Left lung (tissue), 10 donors: Measurements from ENCODE around the gene CDK5R1. TPM values are rescaled to one million over a fixed set of nuclear protein-coding genes. Genes with fewer than 3 reads are reported as not detected.
A peak's percentile ranks its signal among the peaks of the same experiment; 100 is the strongest.

Experiments used
- ATAC-seq: fragments of 200-7000 bp; cut with Tn5 transposase; one replicate; pipeline ENCODE4 v1.9.1; 2020; ENCODE audit warnings: moderate library complexity
- DNase-seq, 4 donors: peaks; one replicate each; pipeline ENCODE4 v3.0.0-alpha.2; 2013 to 2020
- H3K27ac ChIP-seq, 2 donors: fragments of 200-600 bp; sonication (generic) in 1 of 2; one replicate each; pipeline versions ENCODE4 v1.5.0 to v1.8.0; 2020 to 2021
- H3K27me3 ChIP-seq, 2 donors: fragments of 200-600 bp; sonication (generic) in 1 of 2; one replicate each; pipeline versions ENCODE4 v1.5.0 to v1.8.0; 2020 to 2021
- H3K36me3 ChIP-seq, 2 donors: fragments of 200-600 bp; sonication (generic) in 1 of 2; one replicate each; pipeline versions ENCODE4 v1.5.0 to v1.8.0; 2020 to 2021
- H3K4me1 ChIP-seq, 2 donors: fragments of 200-600 bp; one replicate each; pipeline ENCODE4 v1.8.0; 2021
- H3K4me3 ChIP-seq, 2 donors: fragments of 200-600 bp; sonication (generic) in 1 of 2; one replicate each; pipeline versions ENCODE4 v1.5.0 to v1.8.0; 2020 to 2021; ENCODE audit warnings: mild to moderate bottlenecking in 1 of 2
- H3K9me3 ChIP-seq, 2 donors: fragments of 200-600 bp; sonication (generic) in 1 of 2; one replicate each; pipeline versions ENCODE4 v1.5.0 to v1.8.0; 2020 to 2021
- intact Hi-C, 2 donors: fragments of 100-400 bp; cut with DNase I; formaldehyde crosslinking; loops; one replicate each; pipeline versions ENCODE4 v1.11.2 to v1.14.2; 2022
- polyA plus RNA-seq, 6 donors: library from polyadenylated mRNA; unstranded; fragments of 120-200 nt; gene quantifications; one replicate each; pipeline ENCODE4 v1.2.1, GENCODE V29; 2013; ENCODE audit not compliant: insufficient read length in 6 of 6
- total RNA-seq, 2 donors: library from RNA; stranded (reverse); fragmentation: NEBNext Ultra II Directional; extraction: Animal tissue kit (Norgen Biotek cat#: 25700); gene quantifications; one replicate each; pipeline ENCODE4 v1.2.1, GENCODE V29; 2021
- TF ChIP-seq, protein P1 (sequence below), 2 donors: fragments of 200-600 bp; sonication (generic) in 1 of 2; IDR thresholded peaks; one replicate each; pipeline versions ENCODE4 v1.5.0 to v1.8.0; 2021; ENCODE audit warnings: antibody characterized with exemption in 2 of 2
- donor health status: DM: no; HTN: yes; CAD: no.
- donor health status: DM: no; HTN: no; CAD: no.

CDK5R1 gene
- total and polyA plus RNA-seq, 8 donors = 1.3 to 5.0 (median 3.7) TPM

DNA sequence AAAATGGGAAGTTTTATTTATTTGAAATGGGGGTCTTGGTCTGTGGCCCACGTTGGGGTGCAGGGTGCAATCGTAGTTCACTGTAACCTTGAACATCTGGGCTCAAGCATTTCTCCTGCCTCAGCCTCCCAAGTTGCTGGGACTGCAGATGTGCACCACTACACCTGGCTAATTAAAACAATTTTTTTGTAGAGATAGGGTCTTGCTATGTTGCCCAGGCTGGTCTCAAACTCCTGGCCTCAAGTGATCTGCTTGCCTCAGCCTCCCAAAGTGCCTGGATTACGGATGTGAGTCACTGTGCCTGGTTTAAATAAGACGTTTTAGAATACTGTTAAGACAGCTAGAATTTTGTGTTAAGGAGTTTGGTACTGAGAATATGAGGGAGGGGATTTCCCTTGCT is 26.7 kb upstream of the CDK5R1 start:
- H3K36me3 ChIP-seq = peaks cover 0 to 92% of the 10 kb centered on the region in 2 donors
- ATAC-seq (no peak), DNase-seq (no peak)
- no peak overlapping the region for H3K27ac ChIP-seq
- TF ChIP-seq, protein P1, sequence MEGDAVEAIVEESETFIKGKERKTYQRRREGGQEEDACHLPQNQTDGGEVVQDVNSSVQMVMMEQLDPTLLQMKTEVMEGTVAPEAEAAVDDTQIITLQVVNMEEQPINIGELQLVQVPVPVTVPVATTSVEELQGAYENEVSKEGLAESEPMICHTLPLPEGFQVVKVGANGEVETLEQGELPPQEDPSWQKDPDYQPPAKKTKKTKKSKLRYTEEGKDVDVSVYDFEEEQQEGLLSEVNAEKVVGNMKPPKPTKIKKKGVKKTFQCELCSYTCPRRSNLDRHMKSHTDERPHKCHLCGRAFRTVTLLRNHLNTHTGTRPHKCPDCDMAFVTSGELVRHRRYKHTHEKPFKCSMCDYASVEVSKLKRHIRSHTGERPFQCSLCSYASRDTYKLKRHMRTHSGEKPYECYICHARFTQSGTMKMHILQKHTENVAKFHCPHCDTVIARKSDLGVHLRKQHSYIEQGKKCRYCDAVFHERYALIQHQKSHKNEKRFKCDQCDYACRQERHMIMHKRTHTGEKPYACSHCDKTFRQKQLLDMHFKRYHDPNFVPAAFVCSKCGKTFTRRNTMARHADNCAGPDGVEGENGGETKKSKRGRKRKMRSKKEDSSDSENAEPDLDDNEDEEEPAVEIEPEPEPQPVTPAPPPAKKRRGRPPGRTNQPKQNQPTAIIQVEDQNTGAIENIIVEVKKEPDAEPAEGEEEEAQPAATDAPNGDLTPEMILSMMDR (IDR thresholded peaks at IDR 0.05) = no peak
- no peaks in the 10 kb centered on the region for H3K9me3 ChIP-seq
- H3K27me3 ChIP-seq = no peaks in the 10 kb centered on the region
- H3K4me3 ChIP-seq = no peak overlapping the region
- peaks cover 0 to 8% of the 10 kb centered on the region in 2 donors for H3K4me1 ChIP-seq
- intact Hi-C loops = no loop called here

DNA sequence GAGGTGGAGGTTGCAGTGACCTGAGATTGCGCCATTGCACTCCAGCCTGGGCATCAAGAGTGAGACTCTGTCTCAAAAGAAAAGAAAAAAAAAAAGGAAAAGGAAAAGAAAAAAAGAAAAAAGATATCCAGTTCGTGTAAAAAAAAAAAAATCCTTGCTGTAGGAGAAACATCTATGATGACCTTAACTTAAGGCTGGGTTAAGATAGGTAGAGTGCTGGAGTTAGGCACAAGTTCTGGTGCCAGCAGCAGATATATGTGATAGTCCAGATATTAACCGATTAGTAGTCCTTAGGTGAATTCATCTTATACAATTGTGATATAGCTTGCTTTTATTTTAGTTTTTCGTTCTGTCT is 25.3 kb upstream of the CDK5R1 start:
- ATAC-seq = no peak
- TF ChIP-seq, protein P1 (IDR thresholded peaks at IDR 0.05) = no peak
- Histone ChIP-seq H3K9me3 (no peaks in the 10 kb centered on the region), H3K27ac (no peak overlapping the region), H3K36me3 (peaks cover 0 to 92% of the 10 kb centered on the region in 2 donors), H3K27me3 (no peaks in the 10 kb centered on the region), H3K4me1 (peaks cover 0 to 8% of the 10 kb centered on the region in 2 donors), H3K4me3 (no peak overlapping the region)
- DNase-seq = no peak
- intact Hi-C loops = no loop called here

- peak in 1 of 4 donors; percentile 34 for DNase-seq
- Histone ChIP-seq H3K27me3 (no peaks in the 10 kb centered on the region), H3K36me3 (peaks cover 0 to 92% of the 10 kb centered on the region in 2 donors), H3K4me3 (no peak overlapping the region), H3K4me1 (peaks cover 0 to 8% of the 10 kb centered on the region in 2 donors), H3K9me3 (no peaks in the 10 kb centered on the region), H3K27ac (no peak overlapping the region)
- peak; percentile 84 for ATAC-seq
- TF ChIP-seq, protein P1 (IDR thresholded peaks at IDR 0.05) = peak in 1 of 2 donors; percentile 42
- intact Hi-C loops = no loop called here
These were observed 24.8 kb upstream of the CDK5R1 start for GRCh38 chr17:32461853-32462617.

DNA sequence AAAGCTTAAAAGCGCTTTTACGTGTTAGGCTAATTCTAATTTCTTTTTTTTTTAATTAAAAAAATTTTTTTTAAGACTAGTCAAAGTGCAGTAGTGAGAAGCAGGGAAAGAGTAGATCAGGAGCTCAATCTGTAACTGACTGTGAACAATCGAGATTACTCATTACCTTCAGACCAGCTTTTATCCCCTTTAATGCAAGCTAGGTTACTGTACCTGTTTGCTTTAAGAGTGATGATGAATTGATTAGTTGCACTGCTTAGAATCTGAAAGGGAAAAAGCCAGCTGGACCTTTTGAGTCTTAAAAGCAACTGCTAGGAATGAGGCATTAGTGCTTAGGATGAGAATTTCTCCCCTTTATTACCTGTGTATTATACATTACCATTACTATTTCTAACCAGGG is 23.5 kb upstream of the CDK5R1 start:
- Histone ChIP-seq H3K36me3 (peaks cover 0 to 92% of the 10 kb centered on the region in 2 donors), H3K4me1 (peaks cover 0 to 8% of the 10 kb centered on the region in 2 donors), H3K4me3 (no peak overlapping the region), H3K27ac (no peak overlapping the region), H3K9me3 (no peaks in the 10 kb centered on the region), H3K27me3 (no peaks in the 10 kb centered on the region)
- TF ChIP-seq, protein P1 (IDR thresholded peaks at IDR 0.05) = no peak
- DNase-seq = no peak
- ATAC-seq = no peak
- intact Hi-C loops = no loop called here

DNA sequence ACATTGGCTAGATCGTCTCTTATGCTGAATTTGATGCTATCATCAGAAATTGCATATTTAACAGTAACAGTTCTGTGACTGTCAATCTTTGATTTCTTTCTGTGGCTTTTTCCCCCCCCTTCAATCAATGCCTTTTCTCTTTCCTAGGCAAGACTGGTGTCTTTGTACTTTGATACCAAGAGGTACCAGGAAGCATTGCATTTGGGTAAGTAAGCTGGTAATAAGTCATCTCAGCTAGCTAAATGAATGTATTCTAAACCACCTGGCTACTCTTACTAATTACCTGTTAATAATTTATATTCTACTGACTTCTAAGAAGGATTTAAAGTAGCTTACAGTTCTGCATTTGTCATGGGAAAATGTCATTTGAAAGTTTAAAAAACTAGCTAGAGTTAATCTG is 22.4 kb upstream of the CDK5R1 start:
- TF ChIP-seq, protein P1 (IDR thresholded peaks at IDR 0.05) = no peak
- intact Hi-C loops = no loop called here
- H3K27me3 ChIP-seq = no peaks in the 10 kb centered on the region
- peaks cover 0 to 92% of the 10 kb centered on the region in 2 donors for H3K36me3 ChIP-seq
- no peak overlapping the region for H3K4me3 ChIP-seq
- no peak overlapping the region for H3K27ac ChIP-seq
- H3K4me1 ChIP-seq = peaks cover 0 to 8% of the 10 kb centered on the region in 2 donors
- no peaks in the 10 kb centered on the region for H3K9me3 ChIP-seq
- ATAC-seq (no peak), DNase-seq (no peak)
